HG02884 (cell line): ENCODE measurements around the gene PIM1.
A peak's percentile ranks its signal among the peaks of the same experiment; 100 is the strongest.

ENCODE experiments used
- ATAC-seq: cut with Tn5 transposase; IDR thresholded peaks from one replicate; pipeline ENCODE4 v1.9.1; 2021; ENCODE audit warnings: mild to moderate bottlenecking, moderate library complexity; ENCODE audit not compliant: unreplicated experiment

The PIM1 gene

DNA sequence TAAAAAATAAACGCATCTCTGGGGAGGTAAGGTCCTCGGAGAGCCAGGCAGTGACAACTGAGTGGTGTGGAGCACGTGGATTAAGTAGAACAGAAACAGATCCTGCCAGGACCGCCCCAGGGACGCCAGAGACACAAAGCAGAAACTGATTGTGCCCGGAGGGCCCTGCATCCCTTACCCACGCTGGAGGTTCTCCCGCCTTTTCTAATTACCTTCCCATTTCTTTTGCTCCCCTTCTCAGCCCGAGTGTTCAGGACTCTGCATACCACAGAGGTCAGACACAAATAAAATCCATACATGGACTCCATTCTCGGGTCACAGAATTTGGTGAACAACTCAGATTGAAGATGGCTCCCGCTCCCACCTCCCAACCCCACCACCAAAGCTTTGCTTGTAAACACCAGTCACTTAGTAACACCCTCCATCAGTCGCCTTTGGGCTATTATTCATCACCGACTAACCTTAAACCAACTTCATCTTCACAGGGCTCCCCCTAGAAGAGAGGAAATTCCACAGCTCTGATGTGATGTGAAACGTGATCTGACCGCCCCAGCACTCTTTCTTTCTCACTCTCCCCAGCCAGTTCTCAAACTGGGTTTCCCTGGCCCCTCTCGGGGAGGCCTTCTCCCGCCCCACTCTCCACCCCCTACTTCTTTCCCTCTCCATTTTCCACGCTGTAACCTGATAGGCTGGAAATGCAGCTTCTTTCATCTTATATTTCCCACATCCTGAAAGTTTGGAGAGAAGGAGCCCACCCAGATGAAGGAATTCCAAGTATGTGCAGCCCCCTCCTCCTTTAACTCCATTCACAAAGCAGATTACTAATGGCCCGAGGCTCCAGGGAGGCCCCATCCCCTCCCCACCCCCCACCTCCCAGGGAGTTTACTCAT lies 32.5 kb upstream of the PIM1 start:
- no peak for ATAC-seq

DNA sequence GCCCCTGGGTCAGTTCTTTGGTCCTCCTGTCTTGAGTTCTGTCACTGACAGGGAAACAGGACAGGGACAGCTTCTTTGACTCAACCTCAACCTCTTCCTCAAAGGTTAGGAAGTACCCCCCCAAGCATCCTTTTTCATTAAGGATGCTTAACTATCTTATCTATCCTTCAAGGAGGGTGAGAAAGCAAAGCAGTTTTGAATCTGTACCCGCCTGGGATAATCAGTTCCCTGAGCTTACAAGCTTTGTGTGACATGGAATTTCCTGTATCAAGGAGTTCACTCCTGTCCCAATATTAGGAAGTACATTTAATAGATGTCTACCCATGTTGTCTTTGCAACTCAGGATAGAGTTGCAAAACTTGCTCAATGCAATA lies 31.1 kb upstream of the PIM1 start:
- ATAC-seq, result no peak

DNA sequence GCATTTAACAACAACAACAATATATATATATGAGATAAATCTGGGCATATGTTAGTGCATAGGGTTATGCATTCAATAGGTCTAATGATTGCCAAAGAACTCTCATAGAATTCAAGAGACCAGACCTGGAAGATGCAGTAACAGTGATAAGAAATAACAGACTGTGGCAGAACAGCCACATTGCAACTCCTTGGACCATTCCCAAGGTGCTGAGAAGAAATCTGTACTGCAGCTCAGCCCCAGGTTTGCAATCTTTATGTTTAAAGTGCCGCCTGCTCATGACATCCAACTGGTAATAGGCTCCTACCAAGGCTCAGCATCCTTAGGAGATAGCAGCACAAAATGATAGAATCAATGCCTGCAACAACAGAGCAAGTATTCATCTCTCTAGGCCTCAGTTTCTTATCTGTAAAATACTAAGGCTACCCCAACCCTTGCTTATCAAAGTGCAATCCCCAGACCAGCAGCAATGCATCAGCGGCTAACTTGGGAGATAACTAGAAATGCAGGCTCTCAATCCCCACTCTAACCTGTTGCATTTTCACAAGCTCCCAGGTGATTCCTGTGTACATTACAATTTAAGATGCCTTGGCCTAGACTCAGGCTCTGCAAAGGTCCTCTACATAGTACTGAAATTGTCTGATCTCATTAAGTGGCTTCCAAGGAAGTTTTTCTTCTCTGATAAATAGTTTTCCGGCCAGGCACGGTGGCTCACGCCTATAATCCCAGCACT lies 30.6 kb upstream of the PIM1 start:
- no peak for ATAC-seq

DNA sequence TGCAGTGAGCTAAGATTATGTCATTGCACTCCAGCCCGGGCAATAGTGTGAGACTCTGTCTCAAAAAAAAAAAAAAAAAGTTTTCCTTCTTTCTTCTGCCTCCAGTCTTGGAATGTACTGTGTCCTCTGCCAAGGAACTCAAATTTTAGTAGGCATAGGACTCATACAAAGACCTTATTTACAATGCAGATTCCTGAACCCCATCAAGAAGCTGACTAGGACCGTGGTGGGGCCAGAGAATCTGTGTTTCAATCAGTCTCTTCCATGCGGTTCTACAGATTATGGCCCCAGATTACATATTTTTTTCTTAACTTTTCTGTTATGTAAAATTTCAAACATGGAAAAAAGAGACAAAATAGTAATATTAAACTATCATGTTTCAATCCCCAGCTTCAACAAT lies 29.8 kb upstream of the PIM1 start:
- no peak for ATAC-seq

DNA sequence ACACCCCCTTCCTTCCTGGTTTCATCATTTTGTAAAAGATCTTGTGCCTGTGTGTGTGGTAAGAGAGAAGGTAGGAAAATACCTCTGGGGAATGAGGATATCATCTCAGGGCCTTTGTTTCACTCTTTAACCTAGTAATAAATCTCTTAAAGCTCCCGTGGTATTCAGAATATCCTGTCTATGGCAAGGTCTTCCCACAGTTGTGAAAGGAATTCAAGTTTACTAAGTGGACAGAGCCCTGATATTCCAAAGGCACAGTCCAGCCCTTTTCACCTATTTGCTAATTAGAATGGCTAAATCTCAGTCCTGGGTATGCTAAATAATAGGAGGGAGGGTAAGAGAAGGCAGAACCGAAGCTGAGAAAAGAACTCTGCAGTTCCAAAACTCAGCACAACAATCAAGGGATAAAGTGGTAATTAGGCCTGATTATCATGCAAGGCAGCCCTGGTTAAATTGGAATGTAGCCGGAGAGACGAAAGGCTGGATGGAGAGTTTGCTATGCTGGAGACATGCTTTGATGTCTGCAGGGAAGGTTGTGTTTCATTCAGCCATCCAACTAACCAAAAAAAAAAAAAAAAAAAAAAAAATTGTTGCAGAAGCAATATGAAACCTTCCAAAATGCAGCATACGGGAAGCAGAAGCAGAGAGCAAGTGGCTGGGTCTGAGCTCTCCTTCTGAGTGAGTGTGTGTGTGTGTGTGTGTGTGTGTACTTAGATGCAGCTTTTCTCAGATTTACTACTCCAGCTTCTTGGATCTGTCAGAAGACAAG lies 28.5 kb upstream of the PIM1 start:
- ATAC-seq, result no peak

DNA sequence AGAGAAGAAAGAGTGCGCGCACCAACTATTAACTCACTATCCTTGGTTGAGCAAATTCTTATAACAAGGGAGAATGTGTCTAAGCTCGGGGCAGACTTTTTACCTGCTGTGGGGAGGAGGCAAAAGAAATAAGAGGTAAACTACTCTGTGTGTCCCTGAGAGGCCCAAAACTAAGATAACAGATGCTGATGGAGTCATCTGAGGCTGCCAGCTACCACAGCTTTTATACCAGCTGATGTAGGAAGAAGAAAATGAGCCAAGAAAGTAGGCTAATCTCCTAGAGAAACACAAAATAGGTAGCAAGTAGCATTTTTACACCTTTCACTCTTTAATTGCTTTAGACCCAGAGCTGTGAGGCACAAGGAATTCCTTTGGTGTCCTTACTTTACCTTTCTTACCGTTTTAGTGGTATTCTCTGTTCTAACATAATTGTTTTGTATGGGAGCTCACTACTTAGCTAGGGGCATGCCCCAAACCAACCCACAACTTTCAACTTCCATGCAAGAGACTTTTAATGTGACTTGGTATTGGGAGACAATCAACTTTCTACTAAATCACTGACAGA lies 27.8 kb upstream of the PIM1 start:
- no peak for ATAC-seq

DNA sequence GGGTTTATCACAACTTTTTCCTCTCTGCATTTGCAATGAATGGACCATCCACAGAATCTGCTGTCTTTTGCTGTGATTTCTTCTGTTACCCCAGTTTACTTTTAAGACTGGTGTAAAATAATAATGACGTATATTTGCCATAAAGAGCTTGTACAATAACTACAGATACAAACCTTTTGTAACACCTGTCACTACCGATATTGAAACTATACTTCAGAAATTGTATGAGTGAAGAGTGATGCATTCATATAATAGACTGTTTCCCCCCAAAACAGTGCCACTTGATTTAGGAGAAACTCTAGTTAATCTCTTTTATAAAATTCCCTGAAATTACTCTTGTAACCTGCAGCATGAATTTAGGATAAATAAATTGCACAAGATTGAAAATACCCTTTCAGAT lies 26.4 kb upstream of the PIM1 start:
- ATAC-seq, result no peak

DNA sequence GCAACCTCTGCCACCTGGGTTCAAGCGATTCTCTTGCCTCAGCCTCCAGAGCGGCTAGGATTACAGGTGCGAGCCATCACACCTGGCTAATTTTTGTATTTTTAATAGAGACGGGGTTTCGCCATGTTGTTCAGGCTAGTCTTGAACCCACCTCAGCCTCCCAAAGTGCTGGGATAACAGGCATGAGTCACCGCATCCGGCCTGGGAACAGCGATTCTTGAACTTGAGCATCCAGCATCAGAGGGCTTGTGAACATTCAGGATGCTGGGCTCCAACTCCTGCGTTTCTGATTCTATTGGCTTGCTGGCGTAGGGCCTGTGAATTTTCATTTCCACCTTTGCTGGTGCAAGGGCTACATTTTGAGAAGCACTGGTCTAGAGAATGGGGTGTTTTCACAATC lies 24.5 kb upstream of the PIM1 start:
- no peak for ATAC-seq

DNA sequence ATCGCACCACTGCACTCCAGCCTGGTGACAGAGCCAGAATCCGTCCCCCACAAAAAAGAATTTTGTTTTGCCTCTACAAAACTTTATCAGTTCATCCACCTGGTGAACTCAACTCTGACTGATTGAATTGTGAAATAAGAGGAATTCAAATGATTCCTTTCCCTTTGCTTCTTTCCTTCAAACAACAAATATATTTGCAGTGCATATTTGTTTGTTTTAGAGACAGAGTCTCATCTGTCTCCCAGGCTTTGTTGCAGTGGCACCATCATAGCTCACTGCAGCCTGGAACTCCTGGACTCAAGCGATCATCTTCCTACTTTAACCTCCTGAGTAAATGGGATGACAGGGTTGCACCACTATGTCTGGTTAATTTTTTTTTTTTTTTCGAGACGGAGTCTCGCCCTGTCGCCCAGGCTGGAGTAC lies 23.2 kb upstream of the PIM1 start:
- ATAC-seq, result no peak

DNA sequence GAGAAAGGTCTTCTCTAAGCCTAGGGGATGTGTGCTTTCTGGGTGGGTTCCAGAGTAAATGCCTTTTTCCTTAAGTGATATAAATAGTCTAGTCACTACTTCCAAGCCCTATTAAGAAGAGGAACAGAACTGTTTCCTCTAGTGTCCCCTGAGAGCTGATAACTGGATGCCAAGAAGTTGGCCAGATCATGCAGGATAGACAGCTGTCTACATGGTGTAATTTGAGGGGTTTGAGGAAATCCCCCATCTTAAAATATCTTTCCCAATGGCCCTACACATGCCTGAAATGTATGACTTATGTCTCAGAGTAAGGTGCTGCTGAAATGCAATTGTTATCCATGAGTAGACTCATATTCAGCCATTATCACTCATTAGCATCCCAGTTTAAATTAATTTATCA lies 20.2 kb upstream of the PIM1 start:
- no peak for ATAC-seq

DNA sequence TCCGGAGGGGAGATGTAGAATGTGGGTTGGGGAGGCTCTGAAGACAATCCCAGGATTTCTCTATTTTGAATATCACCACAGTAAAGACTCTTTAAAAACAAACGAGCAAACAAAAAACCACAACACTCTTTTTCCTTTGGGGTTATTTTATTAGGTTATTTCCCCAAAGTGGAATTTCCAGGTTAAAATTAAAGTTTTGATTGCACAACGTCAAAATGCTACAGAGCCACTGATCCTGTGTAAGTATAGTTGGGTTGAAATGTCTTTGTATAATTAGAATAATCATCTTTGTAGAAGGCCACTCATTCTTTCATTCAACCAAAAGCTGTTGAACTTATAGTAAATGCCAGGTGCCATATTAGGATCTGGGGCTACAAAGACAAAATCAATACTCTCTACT lies 19.6 kb upstream of the PIM1 start:
- ATAC-seq, result no peak

DNA sequence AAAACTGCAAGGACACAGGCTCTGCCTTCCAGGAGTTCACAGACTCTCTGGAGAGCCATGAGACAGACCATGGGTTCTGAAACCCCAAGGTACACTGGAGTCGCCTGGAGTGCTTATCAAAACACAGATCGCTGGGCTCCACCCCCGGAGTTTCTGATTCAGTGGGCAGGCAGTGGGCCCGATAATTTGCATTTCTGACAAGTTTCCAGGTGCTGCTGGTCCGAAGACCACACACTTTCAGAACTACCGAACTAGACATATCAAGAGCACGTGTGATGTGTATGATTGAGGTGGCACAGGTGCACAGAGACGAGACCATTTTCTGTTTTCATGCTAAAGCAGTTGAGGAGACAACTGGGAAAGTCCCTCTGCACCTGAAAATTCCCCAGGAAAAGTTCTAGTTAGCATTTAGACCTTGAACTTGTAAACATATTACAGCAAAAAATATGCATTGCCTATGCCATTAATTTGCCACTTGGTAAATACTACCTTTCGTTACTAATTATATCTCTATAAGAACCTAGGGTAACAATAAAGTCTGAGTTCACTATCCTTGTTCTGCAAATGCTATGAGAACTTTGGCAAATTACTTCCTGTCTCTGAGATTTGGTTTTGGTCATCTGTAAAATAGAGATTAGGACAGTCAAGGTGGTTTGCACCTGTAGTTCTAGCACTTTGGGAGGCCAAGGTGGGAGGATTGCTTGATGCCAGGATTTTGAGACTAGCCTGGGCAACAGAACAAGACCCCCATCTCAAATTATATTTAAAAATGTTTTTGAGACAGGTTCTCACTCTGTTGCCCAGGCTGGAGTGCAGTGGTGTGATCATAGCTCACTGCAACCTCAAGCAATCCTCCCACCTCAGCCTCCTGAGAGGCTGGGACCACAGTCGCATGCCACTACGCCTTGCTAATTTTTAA lies 14.3 kb upstream of the PIM1 start:
- peak; percentile 85 for ATAC-seq

DNA sequence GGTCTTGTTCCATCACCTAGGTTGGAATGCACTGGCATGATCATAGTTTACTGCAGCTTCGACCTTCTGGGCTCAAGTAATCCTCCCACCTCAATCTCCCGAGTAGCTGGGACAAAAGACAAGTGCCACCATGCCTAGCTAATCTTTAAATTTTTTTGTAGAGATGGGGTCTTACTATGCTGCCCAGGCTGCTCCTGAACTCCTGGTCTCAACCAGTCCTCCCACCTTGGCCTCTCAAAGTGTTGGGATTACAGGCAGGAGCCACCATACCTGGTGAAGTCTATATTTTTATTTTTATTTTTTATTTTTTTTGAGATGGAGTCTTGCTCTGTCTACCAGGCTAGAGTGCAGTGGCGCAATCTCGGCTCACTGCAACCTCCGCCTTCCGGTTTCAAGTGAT lies 11.4 kb upstream of the PIM1 start:
- no peak for ATAC-seq

DNA sequence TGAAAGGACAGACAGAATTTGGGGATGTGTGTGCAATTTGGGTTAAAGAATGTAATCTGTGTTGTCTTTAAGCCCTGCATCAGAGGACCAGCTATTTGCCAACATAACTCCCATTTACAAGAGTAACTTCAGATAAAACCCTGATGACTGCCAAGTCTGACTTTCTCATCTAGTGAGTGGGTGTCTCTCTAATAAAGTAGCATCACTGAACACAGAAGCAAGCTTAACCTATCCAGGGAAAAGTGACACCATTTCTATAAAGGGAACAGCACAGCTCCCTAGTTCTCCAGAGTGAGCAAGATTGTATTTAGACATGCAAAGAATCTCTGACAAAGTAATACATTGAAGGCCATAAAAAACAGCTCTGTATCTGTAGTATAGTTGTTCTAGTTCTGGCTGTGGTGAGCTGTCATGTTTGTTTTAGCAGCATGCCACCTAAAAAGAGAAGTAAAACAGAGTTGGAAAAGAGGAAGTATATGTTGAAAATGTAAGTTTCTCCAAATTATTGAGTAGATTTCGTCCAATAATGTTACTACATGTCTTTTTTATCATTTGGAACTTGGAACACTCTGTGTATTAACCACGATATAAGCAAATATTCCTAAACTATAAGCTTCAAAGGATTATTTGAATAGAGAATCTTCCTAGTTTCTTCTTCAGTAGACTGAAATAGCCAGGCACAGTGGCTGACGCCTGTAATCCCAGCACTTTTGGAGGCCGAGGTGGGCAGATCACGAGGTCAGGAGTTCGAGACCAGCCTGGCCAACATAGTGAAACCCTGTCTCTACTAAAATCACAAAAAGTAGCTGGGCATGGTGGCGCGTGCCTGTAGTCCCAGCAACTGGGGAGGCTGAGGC lies 8.8 kb upstream of the PIM1 start:
- ATAC-seq, result no peak

DNA sequence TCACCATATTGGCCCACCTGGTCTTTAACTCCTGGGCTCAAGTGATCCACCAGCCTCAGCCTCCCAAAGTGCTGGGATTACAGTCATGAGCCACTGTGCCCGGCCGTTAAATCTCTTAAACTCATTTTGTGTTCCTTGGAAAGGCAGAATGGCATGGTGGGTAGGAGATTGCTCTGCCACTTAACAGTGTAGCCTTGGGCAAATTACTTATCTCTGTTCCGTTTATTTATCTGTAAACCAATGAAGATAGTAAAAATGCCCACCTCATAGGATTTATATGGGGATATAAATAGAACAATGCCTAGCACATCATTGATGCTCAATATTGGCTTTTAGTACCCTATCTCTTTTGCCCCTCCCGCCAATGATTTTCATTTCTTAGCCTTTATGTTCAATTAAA lies 7.2 kb upstream of the PIM1 start:
- no peak for ATAC-seq

DNA sequence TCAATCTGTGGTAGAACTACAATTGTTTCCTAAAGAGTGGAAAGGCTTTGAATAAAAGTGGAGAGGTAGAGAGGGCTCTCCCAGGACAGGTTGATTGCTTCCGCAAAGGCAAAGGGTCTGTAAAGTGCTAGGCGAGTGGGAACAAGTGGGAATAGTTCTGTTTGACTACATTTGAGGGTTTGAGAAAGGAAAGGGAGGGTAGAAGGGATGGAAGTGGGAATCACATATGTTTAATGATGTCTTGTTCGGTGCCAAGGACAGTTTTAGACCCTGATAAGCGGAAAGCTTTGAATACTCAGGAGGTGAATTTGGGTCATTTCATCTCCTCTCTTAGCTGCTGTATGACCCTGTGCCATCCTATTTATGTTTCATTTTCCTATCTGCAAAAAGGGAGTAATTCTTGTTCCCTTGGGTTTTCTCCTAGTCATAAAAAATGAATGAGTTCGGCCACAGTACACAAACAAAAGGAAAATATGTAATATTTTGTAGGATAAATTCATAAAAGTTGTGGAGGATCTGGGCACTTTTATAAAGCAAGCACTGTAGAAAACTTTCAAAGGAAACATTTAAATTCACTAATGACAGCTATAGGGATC lies 1.7 kb upstream of the PIM1 start:
- ATAC-seq, result no peak

DNA sequence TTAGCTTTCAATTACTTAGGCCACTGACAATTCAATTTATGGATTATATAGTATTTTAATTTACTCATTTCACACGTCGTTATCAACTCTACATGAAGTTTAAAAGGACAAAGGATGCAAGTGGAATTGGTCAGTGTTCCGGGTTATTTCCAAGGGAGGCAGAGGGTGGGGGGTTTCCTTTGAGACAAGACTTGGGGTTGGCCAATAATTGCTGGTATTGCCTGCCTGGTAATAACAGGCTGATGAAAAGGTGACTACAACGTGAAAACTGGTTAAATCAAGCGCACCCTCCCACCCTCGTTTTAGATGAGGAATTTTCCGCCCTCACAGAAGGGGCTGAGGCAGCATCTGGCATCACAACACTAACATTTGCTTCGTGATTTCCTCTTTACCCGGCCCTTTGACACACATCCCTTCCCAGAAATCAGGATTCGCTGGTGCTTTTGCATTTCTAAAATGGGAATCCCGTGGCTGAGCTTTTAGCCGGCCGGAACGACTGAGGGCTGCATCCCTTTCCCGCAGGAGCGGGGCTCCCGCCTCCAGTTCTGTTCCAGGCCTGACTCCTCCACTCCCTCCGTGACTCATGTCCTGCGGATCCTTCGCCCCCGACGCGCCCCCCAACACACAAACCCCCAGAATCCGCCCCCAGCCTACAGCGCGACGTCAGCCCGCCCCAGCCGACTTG lies 999 bp upstream of the PIM1 start:
- ATAC-seq, result no peak
